ENCODE results near the gene ASIC2.

ASIC2 gene

GRCh38 chr17:33303254-33303653, 10.2 kb upstream of the ASIC2 start:
- Histone ChIP-seq H3K9me3 (ENCODE audit: control insufficient read depth, low read length) (no peaks in the 10 kb centered on the region), H3K27me3 (ENCODE audit: control insufficient read depth, insufficient read depth, low read length) (no peaks in the 10 kb centered on the region), H3K36me3 (ENCODE audit: control insufficient read depth, insufficient read depth, low read length) (no peaks in the 10 kb centered on the region), H3K9ac (ENCODE audit: low read length) (no peak overlapping the region), H3K4me1 (ENCODE audit: control insufficient read depth, insufficient read depth, low read length) (no peaks in the 10 kb centered on the region), H3K4me3 (ENCODE audit: low read length) (no peak overlapping the region)

GRCh38 chr17:33302394-33302793, 9.3 kb upstream of the ASIC2 start:
- H3K4me3 ChIP-seq (ENCODE audit: low read length) = no peak overlapping the region
- H3K4me1 ChIP-seq (ENCODE audit: control insufficient read depth, insufficient read depth, low read length) = no peaks in the 10 kb centered on the region
- no peaks in the 10 kb centered on the region for H3K27me3 ChIP-seq (ENCODE audit: control insufficient read depth, insufficient read depth, low read length)
- no peaks in the 10 kb centered on the region for H3K36me3 ChIP-seq (ENCODE audit: control insufficient read depth, insufficient read depth, low read length)
- H3K9ac ChIP-seq (ENCODE audit: low read length) = no peak overlapping the region
- no peaks in the 10 kb centered on the region for H3K9me3 ChIP-seq (ENCODE audit: control insufficient read depth, low read length)

- Histone ChIP-seq H3K4me3 (ENCODE audit: low read length) (no peak overlapping the region), H3K36me3 (ENCODE audit: control insufficient read depth, insufficient read depth, low read length) (no peaks in the 10 kb centered on the region), H3K9me3 (ENCODE audit: control insufficient read depth, low read length) (no peaks in the 10 kb centered on the region), H3K27me3 (ENCODE audit: control insufficient read depth, insufficient read depth, low read length) (peaks cover 5% of the 10 kb centered on the region), H3K4me1 (ENCODE audit: control insufficient read depth, insufficient read depth, low read length) (no peaks in the 10 kb centered on the region), H3K9ac (ENCODE audit: low read length) (no peak overlapping the region)
Observed at GRCh38 chr17:33300241-33300640, 7.1 kb upstream of the ASIC2 start.

- H3K27me3 ChIP-seq (ENCODE audit: control insufficient read depth, insufficient read depth, low read length) = peaks cover 16% of the 10 kb centered on the region
- H3K9me3 ChIP-seq (ENCODE audit: control insufficient read depth, low read length) = no peaks in the 10 kb centered on the region
- no peaks in the 10 kb centered on the region for H3K36me3 ChIP-seq (ENCODE audit: control insufficient read depth, insufficient read depth, low read length)
- H3K4me3 ChIP-seq (ENCODE audit: low read length) = no peak overlapping the region
- no peak overlapping the region for H3K9ac ChIP-seq (ENCODE audit: low read length)
- H3K4me1 ChIP-seq (ENCODE audit: control insufficient read depth, insufficient read depth, low read length) = no peaks in the 10 kb centered on the region
Observed at GRCh38 chr17:33299115-33299514, 6.0 kb upstream of the ASIC2 start.

- Histone ChIP-seq H3K27me3 (ENCODE audit: control insufficient read depth, insufficient read depth, low read length) (peaks cover 31% of the 10 kb centered on the region), H3K9ac (ENCODE audit: low read length) (no peak overlapping the region), H3K4me1 (ENCODE audit: control insufficient read depth, insufficient read depth, low read length) (peaks cover 4% of the 10 kb centered on the region), H3K4me3 (ENCODE audit: low read length) (no peak overlapping the region), H3K36me3 (ENCODE audit: control insufficient read depth, insufficient read depth, low read length) (no peaks in the 10 kb centered on the region), H3K9me3 (ENCODE audit: control insufficient read depth, low read length) (no peaks in the 10 kb centered on the region)
Observed at GRCh38 chr17:33297643-33298042, 4.5 kb upstream of the ASIC2 start.

- no peaks in the 10 kb centered on the region for H3K9me3 ChIP-seq (ENCODE audit: control insufficient read depth, low read length)
- peaks cover 47% of the 10 kb centered on the region for H3K27me3 ChIP-seq (ENCODE audit: control insufficient read depth, insufficient read depth, low read length)
- H3K4me3 ChIP-seq (ENCODE audit: low read length) = no peak overlapping the region
- no peak overlapping the region for H3K9ac ChIP-seq (ENCODE audit: low read length)
- H3K36me3 ChIP-seq (ENCODE audit: control insufficient read depth, insufficient read depth, low read length) = no peaks in the 10 kb centered on the region
- peaks cover 11% of the 10 kb centered on the region for H3K4me1 ChIP-seq (ENCODE audit: control insufficient read depth, insufficient read depth, low read length)
Observed at GRCh38 chr17:33294994-33295393, 1.9 kb upstream of the ASIC2 start.

GRCh38 chr17:33292201-33292980, 704 bp downstream of the ASIC2 start:
- Histone ChIP-seq H3K27me3 (ENCODE audit: control insufficient read depth, insufficient read depth, low read length) (peaks cover 64% of the 10 kb centered on the region), H3K9ac (ENCODE audit: low read length) (no peak overlapping the region), H3K9me3 (ENCODE audit: control insufficient read depth, low read length) (no peaks in the 10 kb centered on the region), H3K4me1 (ENCODE audit: control insufficient read depth, insufficient read depth, low read length) (peaks cover 11% of the 10 kb centered on the region), H3K4me3 (ENCODE audit: low read length) (no peak overlapping the region), H3K36me3 (ENCODE audit: control insufficient read depth, insufficient read depth, low read length) (no peaks in the 10 kb centered on the region)

- Histone ChIP-seq H3K27me3 (ENCODE audit: control insufficient read depth, insufficient read depth, low read length) (peaks cover 65% of the 10 kb centered on the region), H3K9me3 (ENCODE audit: control insufficient read depth, low read length) (no peaks in the 10 kb centered on the region), H3K4me1 (ENCODE audit: control insufficient read depth, insufficient read depth, low read length) (peaks cover 11% of the 10 kb centered on the region), H3K9ac (ENCODE audit: low read length) (no peak overlapping the region), H3K36me3 (ENCODE audit: control insufficient read depth, insufficient read depth, low read length) (no peaks in the 10 kb centered on the region), H3K4me3 (ENCODE audit: low read length) (no peak overlapping the region)
Observed at GRCh38 chr17:33291248-33292200, 1.6 kb downstream of the ASIC2 start.

GRCh38 chr17:33290253-33290652, 2.8 kb downstream of the ASIC2 start:
- H3K27me3 ChIP-seq (ENCODE audit: control insufficient read depth, insufficient read depth, low read length) = peaks cover 60% of the 10 kb centered on the region
- peaks cover 15% of the 10 kb centered on the region for H3K4me1 ChIP-seq (ENCODE audit: control insufficient read depth, insufficient read depth, low read length)
- H3K9me3 ChIP-seq (ENCODE audit: control insufficient read depth, low read length) = no peaks in the 10 kb centered on the region
- H3K36me3 ChIP-seq (ENCODE audit: control insufficient read depth, insufficient read depth, low read length) = no peaks in the 10 kb centered on the region
- H3K4me3 ChIP-seq (ENCODE audit: low read length) = no peak overlapping the region
- no peak overlapping the region for H3K9ac ChIP-seq (ENCODE audit: low read length)

- Histone ChIP-seq H3K4me3 (ENCODE audit: low read length) (no peak overlapping the region), H3K4me1 (ENCODE audit: control insufficient read depth, insufficient read depth, low read length) (peaks cover 27% of the 10 kb centered on the region), H3K36me3 (ENCODE audit: control insufficient read depth, insufficient read depth, low read length) (no peaks in the 10 kb centered on the region), H3K9ac (ENCODE audit: low read length) (no peak overlapping the region), H3K9me3 (ENCODE audit: control insufficient read depth, low read length) (no peaks in the 10 kb centered on the region), H3K27me3 (ENCODE audit: control insufficient read depth, insufficient read depth, low read length) (peaks cover 47% of the 10 kb centered on the region)
Observed at GRCh38 chr17:33288954-33289353, 4.1 kb downstream of the ASIC2 start.

- no peak overlapping the region for H3K9ac ChIP-seq (ENCODE audit: low read length)
- H3K27me3 ChIP-seq (ENCODE audit: control insufficient read depth, insufficient read depth, low read length) = peaks cover 31% of the 10 kb centered on the region
- H3K4me3 ChIP-seq (ENCODE audit: low read length) = no peak overlapping the region
- H3K9me3 ChIP-seq (ENCODE audit: control insufficient read depth, low read length) = no peaks in the 10 kb centered on the region
- H3K36me3 ChIP-seq (ENCODE audit: control insufficient read depth, insufficient read depth, low read length) = no peaks in the 10 kb centered on the region
- peaks cover 32% of the 10 kb centered on the region for H3K4me1 ChIP-seq (ENCODE audit: control insufficient read depth, insufficient read depth, low read length)
Observed at GRCh38 chr17:33287096-33287725, 5.9 kb downstream of the ASIC2 start.

GRCh38 chr17:33285413-33285812, 7.7 kb downstream of the ASIC2 start:
- no peaks in the 10 kb centered on the region for H3K9me3 ChIP-seq (ENCODE audit: control insufficient read depth, low read length)
- H3K27me3 ChIP-seq (ENCODE audit: control insufficient read depth, insufficient read depth, low read length) = peaks cover 18% of the 10 kb centered on the region

More at GRCh38 chr17:33285413-33285812, 7.7 kb downstream of the ASIC2 start:
- Histone ChIP-seq H3K36me3 (ENCODE audit: control insufficient read depth, insufficient read depth, low read length) (no peaks in the 10 kb centered on the region), H3K4me3 (ENCODE audit: low read length) (no peak overlapping the region), H3K9ac (ENCODE audit: low read length) (no peak overlapping the region), H3K4me1 (ENCODE audit: control insufficient read depth, insufficient read depth, low read length) (peaks cover 25% of the 10 kb centered on the region)
